GM18517 (cell line): ENCODE data around the gene OR5H14.
"Not testable (repeated sequence)": the region's sequence is repeated elsewhere in the genome, so short reads cannot be mapped to it uniquely, and the experiment has no call there.

Experiments
- ATAC-seq: cut with Tn5 transposase; IDR thresholded peaks from one replicate; pipeline ENCODE4 v1.9.1; 2021; ENCODE audit warnings: mild to moderate bottlenecking, moderate library complexity; ENCODE audit not compliant: unreplicated experiment

The OR5H14 gene

GRCh38 chr3:98196293-98196692, 49.0 kb downstream of the OR5H14 start:
- ATAC-seq, result not testable (repeated sequence)

GRCh38 chr3:98199020-98199419, 51.7 kb downstream of the OR5H14 start:
- no peak for ATAC-seq
